Neural progenitor cell (in vitro differentiated cells): Measurements from ENCODE around the gene CDC42EP1. TPM values are rescaled to one million over a fixed set of nuclear protein-coding genes. Genes with fewer than 3 reads are reported as not detected.

Source experiments
- DNase-seq: peaks from one replicate; pipeline ENCODE4 v3.0.0-alpha.2; 2016; ENCODE audit warnings: low spot score
- H2AFZ ChIP-seq: fragments of 200-600 bp; sonication (generic); replicated peaks from 2 replicates; pipeline ENCODE4 v1.6.1; 2016; ENCODE audit warnings: antibody characterized with exemption
- H3F3A ChIP-seq: fragments of 200-600 bp; sonication (generic); 2 replicates; pipeline ENCODE4 v1.6.1; 2016; ENCODE audit warnings: antibody characterized with exemption, low read depth
- H3K27ac ChIP-seq: fragments of 200-600 bp; sonication (generic); 2 replicates; pipeline ENCODE4 v1.5.1; 2016; ENCODE audit warnings: mild to moderate bottlenecking
- H3K27me3 ChIP-seq: fragments of 200-600 bp; sonication (generic); 2 replicates; pipeline ENCODE4 v1.6.1; 2016; ENCODE audit warnings: mild to moderate bottlenecking, moderate library complexity
- H3K36me3 ChIP-seq: fragments of 200-600 bp; sonication (generic); 2 replicates; pipeline ENCODE4 v1.5.1; 2016
- H3K4me1 ChIP-seq: fragments of 200-600 bp; sonication (generic); 2 replicates; pipeline ENCODE4 v1.6.1; 2016; ENCODE audit warnings: mixed run types
- H3K4me2 ChIP-seq: fragments of 200-600 bp; sonication (generic); 2 replicates; pipeline ENCODE4 v1.6.1; 2016
- H3K4me3 ChIP-seq: fragments of 200-600 bp; sonication (generic); 2 replicates; pipeline ENCODE4 v1.5.1; 2016
- H3K79me2 ChIP-seq: fragments of 200-600 bp; sonication (generic); 2 replicates; pipeline ENCODE4 v1.6.1; 2016; ENCODE audit warnings: low read depth
- H3K9ac ChIP-seq: fragments of 200-600 bp; sonication (generic); 2 replicates; pipeline ENCODE4 v1.6.1; 2016
- H3K9me3 ChIP-seq: fragments of 200-600 bp; sonication (generic); 2 replicates; pipeline ENCODE4 v1.5.1; 2016; ENCODE audit warnings: low read depth
- H4K20me1 ChIP-seq: fragments of 200-600 bp; sonication (generic); 2 replicates; pipeline ENCODE4 v1.6.1; 2016; ENCODE audit warnings: low read depth
- H3K27ac Mint-ChIP-seq: 3 replicates; pipeline ENCODE4 v1.8.0; 2021; ENCODE audit warnings: mixed read lengths
- H3K27me3 Mint-ChIP-seq: 2 replicates; pipeline ENCODE4 v1.8.0; 2022; ENCODE audit warnings: low read depth, mild to moderate bottlenecking, inconsistent platforms, moderate library complexity, mixed read lengths; ENCODE audit not compliant: insufficient read depth
- H3K36me3 Mint-ChIP-seq: 3 replicates; pipeline ENCODE4 v1.8.0; 2021; ENCODE audit warnings: mixed read lengths
- H3K4me1 Mint-ChIP-seq: 3 replicates; pipeline ENCODE4 v1.8.0; 2021; ENCODE audit warnings: mixed read lengths
- H3K4me3 Mint-ChIP-seq: 3 replicates; pipeline ENCODE4 v1.8.0; 2021; ENCODE audit warnings: mild to moderate bottlenecking, moderate library complexity, mixed read lengths
- H3K9me3 Mint-ChIP-seq: 3 replicates; pipeline ENCODE4 v1.8.0; 2020; ENCODE audit warnings: mixed read lengths
- EZH2 ChIP-seq: fragments of 200-600 bp; sonication (generic); IDR thresholded peaks from 2 replicates; pipeline ENCODE4 v1.6.1; 2017; ENCODE audit warnings: antibody characterized with exemption, mild to moderate bottlenecking, moderate library complexity
- EZH2phosphoT487 ChIP-seq: fragments of 200-600 bp; sonication (generic); IDR thresholded peaks from 2 replicates; pipeline ENCODE4 v1.6.1; 2017; ENCODE audit warnings: antibody characterized with exemption
- total RNA-seq: library from RNA; depleted of rRNA; stranded (reverse); fragments of >200 nt; gene quantifications from 2 replicates; pipeline ENCODE4 v1.2.3, GENCODE V29; 2015; ENCODE audit warnings: low replicate concordance
- TF ChIP-seq, protein P1 (sequence below): fragments of 200-600 bp; sonication (generic); IDR thresholded peaks from 2 replicates; pipeline ENCODE4 v1.5.1; 2017; ENCODE audit warnings: antibody characterized with exemption, mild to moderate bottlenecking

CDC42EP1 gene
- total RNA-seq, 1 donor from 2014 or later, result 0.84 TPM

DNA sequence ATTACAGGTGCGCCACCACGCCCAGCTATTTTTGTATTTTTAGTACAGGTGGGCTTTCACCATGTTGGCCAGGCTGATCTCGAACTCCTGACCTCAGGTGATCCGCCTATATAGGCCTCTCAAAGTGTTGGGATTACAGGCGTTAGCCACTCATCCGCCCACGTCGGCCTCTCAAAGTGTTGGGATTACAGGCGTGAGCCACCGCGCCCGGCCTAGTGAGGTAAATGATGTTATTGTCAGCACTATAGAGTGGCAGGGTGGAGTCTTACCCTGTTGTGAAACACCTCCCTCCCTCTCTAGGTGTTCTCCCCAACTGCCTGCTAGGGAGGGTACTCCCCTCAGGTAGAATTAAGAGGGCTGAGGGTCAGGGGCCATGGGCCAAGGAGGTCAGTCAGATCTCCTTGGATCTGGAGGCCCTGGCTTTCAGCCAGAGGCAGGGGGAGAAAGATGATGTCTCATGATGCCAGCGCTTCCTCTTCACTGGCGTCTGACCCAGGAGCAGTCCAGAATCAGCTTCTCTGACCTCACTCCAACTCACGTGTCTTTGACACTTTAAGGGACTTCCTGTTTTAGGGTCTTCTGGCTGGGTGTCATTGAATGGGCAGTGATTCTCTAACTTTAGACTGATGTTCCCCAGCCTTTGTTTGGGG, 50.3 kb downstream of the CDC42EP1 start:
- Mint-ChIP-seq H3K27me3 (peaks cover 8% of the 10 kb centered on the region), H3K9me3 (no peaks in the 10 kb centered on the region), H3K36me3 (peaks cover 3% of the 10 kb centered on the region), H3K4me1 (peaks cover 21% of the 10 kb centered on the region), H3K27ac (no peak overlapping the region), H3K4me3 (peak overlapping the region; percentile 97)
- Histone ChIP-seq H3K79me2 (peaks cover 23% of the 10 kb centered on the region), H3K4me1 (peaks cover 9% of the 10 kb centered on the region), H3K9ac (no peak overlapping the region), H3F3A (peaks cover 27% of the 10 kb centered on the region), H3K36me3 (no peaks in the 10 kb centered on the region), H3K4me3 (no peak overlapping the region), H2AFZ (no peak overlapping the region), H4K20me1 (peaks cover 12% of the 10 kb centered on the region), H3K9me3 (no peaks in the 10 kb centered on the region), H3K27me3 (no peaks in the 10 kb centered on the region), H3K27ac (no peak overlapping the region), H3K4me2 (no peak overlapping the region)
- DNase-seq, result no peak
- TF ChIP-seq EZH2, result no peak
- TF ChIP-seq, protein P1, sequence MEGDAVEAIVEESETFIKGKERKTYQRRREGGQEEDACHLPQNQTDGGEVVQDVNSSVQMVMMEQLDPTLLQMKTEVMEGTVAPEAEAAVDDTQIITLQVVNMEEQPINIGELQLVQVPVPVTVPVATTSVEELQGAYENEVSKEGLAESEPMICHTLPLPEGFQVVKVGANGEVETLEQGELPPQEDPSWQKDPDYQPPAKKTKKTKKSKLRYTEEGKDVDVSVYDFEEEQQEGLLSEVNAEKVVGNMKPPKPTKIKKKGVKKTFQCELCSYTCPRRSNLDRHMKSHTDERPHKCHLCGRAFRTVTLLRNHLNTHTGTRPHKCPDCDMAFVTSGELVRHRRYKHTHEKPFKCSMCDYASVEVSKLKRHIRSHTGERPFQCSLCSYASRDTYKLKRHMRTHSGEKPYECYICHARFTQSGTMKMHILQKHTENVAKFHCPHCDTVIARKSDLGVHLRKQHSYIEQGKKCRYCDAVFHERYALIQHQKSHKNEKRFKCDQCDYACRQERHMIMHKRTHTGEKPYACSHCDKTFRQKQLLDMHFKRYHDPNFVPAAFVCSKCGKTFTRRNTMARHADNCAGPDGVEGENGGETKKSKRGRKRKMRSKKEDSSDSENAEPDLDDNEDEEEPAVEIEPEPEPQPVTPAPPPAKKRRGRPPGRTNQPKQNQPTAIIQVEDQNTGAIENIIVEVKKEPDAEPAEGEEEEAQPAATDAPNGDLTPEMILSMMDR, result no peak
- TF ChIP-seq EZH2phosphoT487, result no peak

DNA sequence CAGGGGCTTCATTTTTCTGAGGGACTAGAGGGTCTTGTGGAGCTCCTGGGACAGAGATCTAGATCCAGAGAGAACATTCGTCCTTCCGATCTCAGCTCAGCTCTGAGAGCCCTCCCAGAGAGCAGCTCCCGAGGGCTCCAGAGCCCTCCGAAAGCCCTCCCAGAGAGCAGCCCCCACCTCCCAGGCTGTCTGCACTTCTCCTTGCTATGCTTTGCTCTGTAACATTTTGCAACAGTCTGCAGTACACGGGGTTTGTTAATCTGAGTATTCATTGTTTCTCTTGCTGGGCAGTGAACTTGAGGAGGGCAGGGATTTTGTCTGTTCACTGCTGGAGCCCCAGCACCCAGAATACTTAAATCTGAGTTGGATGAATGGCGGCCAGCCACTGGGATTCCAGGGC, 50.9 kb downstream of the CDC42EP1 start:
- no peak overlapping the region for H3K27ac Mint-ChIP-seq
- TF ChIP-seq EZH2, result no peak
- TF ChIP-seq, protein P1, result no peak
- TF ChIP-seq EZH2phosphoT487, result no peak

DNA sequence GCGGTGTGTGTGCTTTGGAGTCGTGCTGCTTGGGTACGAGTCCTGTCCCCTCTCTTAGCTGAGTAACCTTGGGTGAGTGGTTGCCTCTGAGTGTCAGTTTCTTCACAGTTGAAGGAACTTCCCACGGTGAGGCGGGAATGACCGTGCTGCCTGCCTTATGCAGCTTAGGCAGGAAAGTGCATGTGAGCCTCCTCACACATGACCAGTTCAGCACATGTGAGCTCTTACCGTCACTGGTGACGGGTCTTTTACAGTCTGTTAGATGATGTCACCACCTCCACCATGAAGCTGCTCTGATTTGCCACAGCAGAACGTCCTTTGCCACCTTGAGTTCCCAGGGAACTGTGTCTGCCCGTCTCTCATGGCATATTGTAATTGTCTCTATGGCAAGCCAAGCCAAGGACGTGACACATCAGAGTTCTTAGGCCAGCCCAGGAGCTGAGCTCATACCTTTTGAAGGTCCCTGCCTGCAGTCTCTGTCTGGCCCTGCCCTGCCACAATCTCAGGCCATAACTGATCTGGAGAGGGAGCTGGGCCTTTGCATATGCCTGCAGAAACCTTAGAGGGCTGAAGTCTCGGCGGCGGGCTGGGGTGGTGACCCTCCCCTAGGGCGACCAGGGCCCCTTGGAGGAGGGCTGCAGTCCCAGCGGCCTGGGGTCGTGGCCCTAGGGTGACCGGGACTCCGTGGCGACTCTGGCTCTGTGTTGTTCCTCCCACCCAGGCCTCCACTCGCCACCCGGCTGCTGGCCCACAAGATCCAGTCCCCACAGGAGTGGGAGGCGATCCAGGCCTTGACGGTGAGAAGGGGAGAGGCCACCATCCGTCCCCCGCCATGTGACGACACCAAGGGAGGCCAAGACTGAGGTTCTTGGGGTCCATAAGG, 56.2 kb downstream of the CDC42EP1 start:
- H3K27ac ChIP-seq, result no peak overlapping the region
- H3K4me1 Mint-ChIP-seq, result no peaks in the 10 kb centered on the region
- H2AFZ ChIP-seq, result no peak overlapping the region
- no peaks in the 10 kb centered on the region for H3K27me3 Mint-ChIP-seq
- no peaks in the 10 kb centered on the region for H3K4me1 ChIP-seq
- no peak for DNase-seq
- no peaks in the 10 kb centered on the region for H3K79me2 ChIP-seq
- H3K9me3 Mint-ChIP-seq, result no peaks in the 10 kb centered on the region
- no peak overlapping the region for H3K4me2 ChIP-seq
- H3K36me3 Mint-ChIP-seq, result peaks cover 9% of the 10 kb centered on the region
- no peak overlapping the region for H3K9ac ChIP-seq
- TF ChIP-seq, protein P1, result no peak
- TF ChIP-seq EZH2phosphoT487, result no peak
- no peak for TF ChIP-seq EZH2
- H3K4me3 Mint-ChIP-seq, result no peak overlapping the region
- H3K4me3 ChIP-seq, result no peak overlapping the region
- no peaks in the 10 kb centered on the region for H3K36me3 ChIP-seq
- H4K20me1 ChIP-seq, result no peaks in the 10 kb centered on the region
- H3F3A ChIP-seq, result no peaks in the 10 kb centered on the region
- H3K27me3 ChIP-seq, result no peaks in the 10 kb centered on the region
- H3K9me3 ChIP-seq, result no peaks in the 10 kb centered on the region
- no peak overlapping the region for H3K27ac Mint-ChIP-seq

More for the DNA sequence above, 50.9 kb downstream of the CDC42EP1 start:
- peaks cover 27% of the 10 kb centered on the region for H3F3A ChIP-seq
- peaks cover 12% of the 10 kb centered on the region for H4K20me1 ChIP-seq
- H3K27me3 ChIP-seq, result no peaks in the 10 kb centered on the region
- H3K9me3 ChIP-seq, result no peaks in the 10 kb centered on the region
- H2AFZ ChIP-seq, result no peak overlapping the region
- no peak overlapping the region for H3K27ac ChIP-seq
- no peak overlapping the region for H3K9ac ChIP-seq
- peaks cover 9% of the 10 kb centered on the region for H3K4me1 ChIP-seq
- no peaks in the 10 kb centered on the region for H3K9me3 Mint-ChIP-seq
- DNase-seq, result no peak
- peaks cover 21% of the 10 kb centered on the region for H3K4me1 Mint-ChIP-seq
- H3K36me3 ChIP-seq, result no peaks in the 10 kb centered on the region
- no peak overlapping the region for H3K4me3 ChIP-seq
- peaks cover 4% of the 10 kb centered on the region for H3K36me3 Mint-ChIP-seq
- H3K4me3 Mint-ChIP-seq, result peak overlapping the region; percentile 33
- peaks cover 3% of the 10 kb centered on the region for H3K27me3 Mint-ChIP-seq
- peaks cover 23% of the 10 kb centered on the region for H3K79me2 ChIP-seq
- H3K4me2 ChIP-seq, result no peak overlapping the region
